HG03064 (cell line): ENCODE measurements around the gene TNS3.
A peak's percentile ranks its signal among the peaks of the same experiment; 100 is the strongest.
"Not testable (repeated sequence)": the region's sequence is repeated elsewhere in the genome, so short reads cannot be mapped to it uniquely, and the experiment has no call there.

ENCODE experiments used
- ATAC-seq: cut with Tn5 transposase; IDR thresholded peaks from one replicate; pipeline ENCODE4 v1.9.1; 2021; ENCODE audit warnings: low read depth; ENCODE audit not compliant: unreplicated experiment

The TNS3 gene

GRCh38 chr7:47477191-47478016 lies 104.5 kb downstream of the TNS3 start:
- ATAC-seq = no peak

DNA sequence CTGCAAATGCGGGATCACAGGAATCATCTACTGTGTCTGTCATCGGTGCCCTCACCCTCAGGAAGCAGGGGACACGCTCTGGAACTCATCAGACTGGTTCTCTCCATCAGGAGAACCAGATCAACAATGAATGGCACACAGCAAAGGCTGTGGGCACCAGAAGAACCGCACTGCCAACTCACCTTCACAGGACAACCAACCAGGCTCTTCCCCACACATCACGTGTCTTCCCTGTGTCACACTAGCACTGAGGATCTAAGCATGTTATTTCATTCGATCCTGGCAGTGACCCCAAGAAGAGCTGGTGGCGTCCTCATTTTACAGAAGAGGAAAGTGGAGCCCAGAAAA lies 106.1 kb downstream of the TNS3 start:
- ATAC-seq = no peak

DNA sequence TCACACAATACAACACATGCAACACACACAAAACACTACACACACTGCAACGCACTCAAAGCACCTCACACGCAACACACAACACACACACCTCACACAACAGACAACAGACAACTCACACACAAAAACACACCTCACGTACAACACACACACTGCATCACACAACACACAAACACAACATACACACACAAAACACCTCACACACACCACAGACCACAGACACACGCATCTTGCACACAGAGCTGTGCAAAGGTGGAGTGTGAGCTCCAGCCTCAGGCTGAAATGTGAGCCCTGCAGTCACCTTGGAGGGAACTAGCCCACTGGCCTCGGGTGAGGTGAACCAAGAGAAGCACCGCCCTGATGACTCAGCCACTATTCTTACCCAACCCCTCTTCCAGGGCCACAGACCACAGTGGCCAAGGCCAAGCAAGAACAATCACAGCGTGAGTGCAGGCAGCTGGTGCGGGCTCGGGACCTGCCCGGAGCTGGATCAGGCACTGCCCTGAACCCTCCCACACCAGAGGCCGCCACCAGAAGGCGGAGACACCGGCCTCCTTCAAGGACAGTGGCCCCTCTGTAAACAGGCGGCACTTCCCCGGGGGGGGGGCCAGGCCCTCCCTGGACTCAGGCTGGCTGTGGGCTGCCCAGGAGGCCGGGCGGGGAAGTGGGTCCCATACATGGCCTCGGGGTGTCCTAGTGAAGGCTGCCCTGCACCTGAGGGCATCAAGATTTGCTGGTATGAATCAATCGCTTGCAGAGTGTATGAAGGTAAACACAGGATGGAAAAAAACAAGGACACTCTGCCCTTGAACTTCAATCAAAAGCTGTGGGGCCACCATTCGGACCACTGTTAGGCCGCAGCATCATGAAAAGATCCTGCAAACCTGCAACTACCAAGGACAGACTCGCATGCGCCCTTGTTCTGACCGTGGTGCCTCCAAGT lies 106.7 kb downstream of the TNS3 start:
- ATAC-seq = peak; percentile 81

GRCh38 chr7:47474211-47474936 lies 107.5 kb downstream of the TNS3 start:
- ATAC-seq = no peak

DNA sequence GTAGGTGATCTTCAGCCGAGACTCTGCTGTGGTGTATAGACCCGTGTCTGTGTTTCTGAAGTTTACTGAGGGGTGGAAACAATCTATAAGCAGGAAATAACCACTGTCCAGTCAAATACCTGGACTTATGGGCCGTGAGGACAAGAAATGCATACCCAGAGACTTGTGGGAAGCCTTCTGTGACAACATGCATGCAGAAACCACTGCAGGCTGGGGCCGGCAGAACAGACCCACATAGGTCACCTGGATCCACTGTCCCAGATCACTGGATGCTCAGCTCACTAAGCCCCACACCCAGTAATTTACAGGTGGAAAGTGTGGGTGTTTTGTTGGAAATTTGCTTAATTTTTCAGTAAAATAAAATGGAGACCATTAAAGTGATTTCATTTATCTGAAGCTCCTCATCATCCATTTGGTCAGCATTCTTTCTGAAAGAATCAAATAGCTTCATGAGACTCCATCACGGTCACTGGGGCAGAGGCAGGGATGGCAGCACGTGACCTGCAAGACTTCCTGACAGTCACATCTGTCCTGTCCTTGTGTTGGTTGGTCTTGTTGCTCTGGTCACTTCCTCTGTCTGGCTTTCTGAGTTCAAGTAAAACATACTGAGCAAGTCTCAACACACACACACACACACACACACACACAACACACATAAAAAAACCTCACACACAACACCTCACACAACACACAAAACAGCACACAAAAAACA lies 108.3 kb downstream of the TNS3 start:
- no peak for ATAC-seq

- ATAC-seq = no peak
Observed at GRCh38 chr7:47472444-47473157, 109.3 kb downstream of the TNS3 start.

DNA sequence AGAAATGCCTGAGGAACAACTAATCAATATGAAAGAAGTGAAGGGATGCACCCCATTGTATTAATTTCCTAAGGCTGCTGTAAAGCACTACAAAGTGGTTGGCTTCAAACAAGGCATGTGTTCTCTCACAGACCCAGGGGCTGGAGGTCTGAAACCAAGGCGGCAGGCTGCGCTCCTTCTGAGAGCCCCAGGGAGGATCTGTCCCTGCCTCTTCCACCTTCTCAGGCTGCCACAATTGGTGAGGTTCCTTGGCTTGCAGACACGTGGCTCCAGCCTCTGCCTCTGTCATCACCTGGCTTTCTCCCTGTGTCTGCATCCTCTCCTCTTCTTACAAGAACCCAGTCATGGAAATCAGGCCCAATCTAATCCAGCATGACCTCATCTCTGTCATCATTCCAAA lies 110.1 kb downstream of the TNS3 start:
- ATAC-seq = no peak

DNA sequence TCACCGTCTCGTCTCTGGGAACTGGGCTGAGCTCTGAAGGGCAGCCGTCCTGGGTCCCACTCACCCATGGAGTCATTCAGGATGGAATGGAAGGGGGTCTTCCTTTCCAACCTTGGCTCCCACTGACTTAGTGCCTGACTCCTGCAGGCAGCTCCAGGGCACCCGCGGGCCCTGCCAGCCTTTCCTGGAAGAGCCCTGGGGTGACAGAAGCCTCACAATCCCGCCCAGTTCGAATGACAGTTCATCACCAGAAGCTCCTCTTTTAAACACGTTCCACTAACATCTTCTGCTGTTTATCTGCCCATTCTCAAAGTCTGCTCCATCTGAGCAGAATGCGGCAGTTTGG lies 110.6 kb downstream of the TNS3 start:
- no peak for ATAC-seq

DNA sequence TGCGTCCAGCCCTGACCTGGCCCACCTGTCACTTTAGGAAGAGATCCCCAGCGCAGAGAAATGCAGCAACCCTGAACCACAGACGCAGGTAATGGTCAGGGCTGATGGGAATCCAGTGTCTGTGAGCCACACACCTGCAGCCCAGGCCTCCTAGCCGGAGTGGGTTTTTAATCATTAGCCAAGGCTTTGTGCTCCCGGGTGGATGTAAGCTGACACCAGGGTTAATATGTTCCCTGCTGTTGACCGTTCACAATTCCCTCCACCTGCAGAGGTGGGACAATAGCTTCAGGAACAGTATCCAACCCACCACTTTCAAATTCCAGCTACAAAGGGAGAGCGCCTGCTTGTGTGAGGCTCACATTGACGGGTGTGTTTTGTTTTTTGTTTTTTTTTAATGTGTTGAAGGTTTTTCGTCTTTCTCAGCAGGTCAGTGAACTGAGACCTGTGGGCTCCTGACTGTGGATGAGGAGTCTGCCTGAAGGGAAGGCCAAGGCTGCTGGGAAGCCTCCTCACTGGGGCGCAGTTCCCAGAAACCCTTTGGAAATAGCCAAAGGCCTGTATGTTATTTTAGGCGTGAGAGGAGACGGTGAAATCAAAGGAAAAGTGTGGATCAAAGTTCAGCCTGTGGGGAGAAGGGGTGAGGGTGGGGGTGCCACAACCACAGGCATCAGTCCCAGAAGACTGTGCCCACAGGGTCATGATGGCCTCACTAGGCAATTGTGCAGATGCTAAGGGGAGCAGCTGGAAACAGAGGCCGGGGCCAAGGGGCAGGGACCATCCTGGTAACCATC lies 111.1 kb downstream of the TNS3 start:
- no peak for ATAC-seq

- not testable (repeated sequence) for ATAC-seq
Observed at GRCh38 chr7:47469846-47470245, 112.1 kb downstream of the TNS3 start.

GRCh38 chr7:47466832-47467231 lies 115.1 kb downstream of the TNS3 start:
- ATAC-seq = no peak

DNA sequence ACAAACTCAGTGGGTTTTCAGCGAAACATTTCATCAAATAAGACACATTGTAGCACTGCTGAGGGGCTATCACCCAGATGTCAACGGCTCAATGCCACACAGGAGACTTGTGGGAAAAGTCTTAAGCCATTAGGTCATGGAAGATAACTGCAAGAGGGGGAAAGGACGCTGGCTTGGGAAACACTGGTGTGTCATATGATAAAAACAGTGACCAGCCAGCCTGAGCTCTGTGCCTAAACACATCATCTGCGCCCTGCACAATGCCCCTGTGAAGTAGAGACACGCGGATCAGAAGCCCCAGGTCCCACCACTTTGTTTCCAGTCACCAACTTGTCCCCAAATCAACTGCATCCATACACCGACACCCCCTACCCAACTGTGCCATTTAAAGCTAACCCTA lies 116.7 kb downstream of the TNS3 start:
- ATAC-seq = no peak

GRCh38 chr7:47464266-47464665 lies 117.6 kb downstream of the TNS3 start:
- ATAC-seq = no peak

DNA sequence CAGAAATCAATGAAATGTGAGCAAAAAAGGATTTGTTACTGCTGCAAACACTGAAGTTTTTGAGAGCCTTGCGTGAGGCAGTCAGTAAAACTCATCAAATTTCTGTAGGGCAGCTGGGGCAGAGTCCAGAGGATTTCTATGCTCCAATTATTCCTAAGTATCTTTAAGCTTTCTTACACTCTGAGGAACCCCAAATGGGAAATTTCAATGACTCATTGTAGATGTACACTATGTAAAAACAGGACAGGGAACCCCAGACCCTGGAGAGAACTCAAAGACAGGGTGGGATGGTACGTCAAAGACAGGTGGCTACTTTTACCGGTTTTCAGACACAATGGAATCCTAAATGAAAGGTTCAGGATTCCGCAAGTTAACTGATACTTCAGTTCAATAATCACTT lies 120.2 kb downstream of the TNS3 start:
- no peak for ATAC-seq

DNA sequence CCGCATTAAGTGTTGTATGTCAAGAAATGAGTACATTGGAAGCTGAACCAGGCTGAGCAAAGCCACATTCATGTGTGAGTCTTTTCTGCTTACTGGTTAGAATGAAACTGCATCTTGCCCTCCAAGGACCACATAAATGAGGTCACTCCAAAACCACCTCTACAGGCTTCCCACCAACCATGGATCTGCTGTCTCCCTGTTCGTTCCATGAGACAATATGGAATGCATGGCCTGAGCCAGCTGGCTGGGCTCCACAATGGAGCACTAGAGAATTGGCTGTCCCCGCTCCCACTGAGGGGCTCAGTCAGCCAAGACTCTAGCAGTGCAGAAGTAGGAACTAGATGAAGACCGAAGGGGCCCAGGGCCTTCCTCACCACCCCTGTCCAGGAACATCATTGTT lies 120.8 kb downstream of the TNS3 start:
- no peak for ATAC-seq

DNA sequence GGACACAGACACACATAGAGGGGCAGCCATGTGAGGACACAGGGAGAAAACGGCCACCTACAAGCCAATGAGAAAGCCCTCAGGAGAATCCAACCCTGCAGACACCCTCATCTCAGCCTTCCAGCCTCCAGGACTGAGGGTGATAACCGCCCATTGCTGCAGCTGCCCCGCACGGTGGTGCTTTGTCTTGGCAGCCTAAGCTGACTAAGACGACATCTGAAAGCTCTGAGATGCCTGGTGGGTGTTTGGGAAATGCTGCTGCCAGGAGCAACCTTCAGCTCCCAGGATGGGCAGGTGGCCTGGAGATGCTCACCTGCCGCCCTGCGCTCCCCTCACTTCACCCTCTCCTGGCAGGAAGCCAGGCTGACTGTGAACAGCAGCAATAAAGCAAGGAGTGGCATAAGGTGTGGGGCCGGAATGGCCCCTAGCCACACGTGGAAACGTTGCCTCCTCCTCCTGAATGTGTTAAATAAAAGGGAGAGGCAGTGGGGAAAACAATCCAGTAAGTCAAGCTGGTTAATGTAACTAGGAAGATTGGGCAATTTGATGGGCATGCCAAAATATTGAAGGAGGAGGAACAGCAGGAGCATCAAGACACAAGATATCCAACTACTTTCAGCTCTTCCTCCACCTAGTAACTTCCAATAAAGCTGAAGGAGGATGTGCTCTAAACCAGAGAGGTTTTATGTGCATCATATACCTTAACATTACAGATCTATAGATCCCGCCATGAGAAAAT lies 121.5 kb downstream of the TNS3 start:
- no peak for ATAC-seq

DNA sequence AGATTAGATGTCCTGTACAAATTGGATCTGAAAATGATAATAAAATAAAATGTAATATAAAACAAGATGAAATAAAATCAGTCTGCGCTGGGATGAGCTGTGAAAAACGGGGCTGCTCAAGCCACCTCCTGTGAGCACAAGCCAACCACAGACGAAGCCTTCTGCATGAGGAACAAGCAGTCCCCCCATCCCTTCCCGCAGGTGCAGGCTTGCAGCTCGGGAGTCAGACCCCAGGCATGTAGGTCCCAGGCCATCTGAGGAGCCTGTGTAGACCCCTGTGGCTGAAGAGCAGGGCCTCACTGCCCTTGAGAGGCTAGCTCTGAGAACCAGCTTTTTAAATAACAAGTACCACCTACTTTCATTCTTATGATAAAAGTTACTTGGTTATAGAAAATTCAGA lies 123.4 kb downstream of the TNS3 start:
- ATAC-seq = no peak

- ATAC-seq = no peak
Observed at GRCh38 chr7:47458057-47458456, 123.9 kb downstream of the TNS3 start.
